ENCODE measurements around the gene NR1H2.
"Not testable (repeated sequence)": the region's sequence is repeated elsewhere in the genome, so short reads cannot be mapped to it uniquely, and the experiment has no call there.

The NR1H2 gene

DNA sequence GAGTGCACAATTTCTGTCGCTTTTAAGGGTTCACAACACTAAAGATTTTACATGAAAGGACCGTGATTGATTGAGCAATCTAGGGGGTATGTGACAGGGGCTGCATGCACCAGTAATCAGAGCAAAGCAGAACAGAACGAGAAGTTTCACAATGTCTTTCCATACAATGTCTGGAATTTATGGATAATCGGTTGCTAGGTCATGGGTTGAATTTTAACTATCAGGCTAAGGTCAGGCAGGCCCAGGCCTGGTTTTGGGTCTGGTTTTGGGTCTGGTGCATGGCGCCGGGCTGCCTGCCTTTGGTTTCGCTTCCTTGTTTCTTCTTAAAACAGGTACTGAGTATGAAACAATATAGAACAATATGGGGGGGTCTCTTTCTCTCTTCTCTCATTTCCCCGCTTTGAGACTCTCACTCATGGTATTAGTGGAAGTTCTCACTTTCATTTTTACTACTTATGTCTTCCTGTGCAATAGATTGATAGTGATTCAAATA lies 29.1 kb upstream of the NR1H2 start:
- not testable (repeated sequence) for FAIRE-seq

DNA sequence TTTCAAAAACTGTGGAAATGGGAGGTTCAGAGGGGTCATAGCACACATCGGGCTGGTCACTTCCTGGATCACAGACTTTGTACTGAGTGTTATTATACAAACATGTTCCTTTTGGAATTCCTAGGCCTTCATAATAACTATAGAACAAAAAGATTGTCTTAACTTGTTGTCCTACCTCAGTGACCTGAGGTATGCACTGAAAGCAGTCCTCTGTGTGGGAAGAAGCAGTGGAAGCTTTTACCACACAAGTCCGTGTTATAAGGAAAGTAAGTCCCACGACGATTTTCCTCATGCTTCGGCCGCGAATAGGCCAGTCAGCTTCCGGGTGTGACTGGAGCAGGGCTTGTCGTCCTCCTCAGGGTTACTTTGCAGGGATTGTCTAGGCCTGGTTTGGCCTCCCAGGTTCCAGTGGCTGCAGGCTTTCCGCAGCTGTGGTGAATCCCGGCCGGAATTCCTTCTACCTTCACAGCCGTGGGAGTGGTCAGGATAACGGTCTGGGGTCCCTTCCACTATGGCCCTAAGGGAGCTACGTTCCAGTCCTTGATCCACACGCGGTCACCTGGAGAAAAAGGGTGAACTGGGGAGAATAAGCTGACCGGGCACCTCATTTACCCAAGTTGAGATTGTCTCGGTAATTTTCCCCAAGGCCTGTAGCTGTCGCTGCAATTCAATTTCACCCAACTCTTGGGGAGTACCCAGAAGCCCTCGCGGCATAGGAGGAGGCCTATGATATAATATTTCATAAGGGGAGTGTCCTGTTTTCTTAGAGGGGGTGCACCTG lies 26.8 kb upstream of the NR1H2 start:
- FAIRE-seq, result no peak

DNA sequence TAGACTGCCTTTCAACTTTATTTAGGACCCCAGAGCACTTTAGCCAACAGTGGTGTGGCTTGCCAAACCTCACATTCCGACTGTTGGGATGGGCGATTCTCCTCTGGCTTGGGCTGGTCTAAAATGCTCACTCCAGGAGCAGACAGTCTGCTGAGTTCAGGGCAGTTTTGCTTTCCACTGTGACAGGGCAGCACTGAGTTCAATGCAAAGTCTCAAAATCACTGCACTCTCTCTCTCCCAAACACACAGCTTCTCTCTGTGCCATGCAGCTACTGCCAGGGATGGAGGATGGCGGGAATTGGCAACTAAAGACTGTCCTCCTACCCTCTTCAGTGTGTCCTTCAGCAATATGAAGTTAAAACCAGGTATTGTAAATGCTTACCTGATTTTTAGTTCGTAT lies 24.0 kb upstream of the NR1H2 start:
- no peak for FAIRE-seq

DNA sequence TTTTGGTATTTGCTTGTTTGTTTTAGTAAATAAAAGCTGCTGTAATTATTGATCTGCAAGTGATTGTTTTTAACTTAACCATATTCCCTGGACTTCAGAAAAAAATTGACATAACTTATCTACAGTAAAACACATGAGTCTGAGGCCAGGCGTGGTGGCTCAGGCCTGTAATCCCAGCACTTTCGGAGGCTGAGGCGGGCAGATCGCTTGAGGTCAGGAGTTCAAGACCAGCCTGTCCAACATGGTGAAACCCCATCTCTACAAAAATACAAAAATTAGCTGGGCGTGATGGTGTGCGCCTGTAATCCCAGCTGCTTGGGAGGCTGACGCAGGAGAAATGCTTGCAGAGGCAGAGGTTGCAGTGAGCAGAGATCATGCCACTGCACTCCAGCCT lies 22.8 kb upstream of the NR1H2 start:
- FAIRE-seq, result not testable (repeated sequence)

DNA sequence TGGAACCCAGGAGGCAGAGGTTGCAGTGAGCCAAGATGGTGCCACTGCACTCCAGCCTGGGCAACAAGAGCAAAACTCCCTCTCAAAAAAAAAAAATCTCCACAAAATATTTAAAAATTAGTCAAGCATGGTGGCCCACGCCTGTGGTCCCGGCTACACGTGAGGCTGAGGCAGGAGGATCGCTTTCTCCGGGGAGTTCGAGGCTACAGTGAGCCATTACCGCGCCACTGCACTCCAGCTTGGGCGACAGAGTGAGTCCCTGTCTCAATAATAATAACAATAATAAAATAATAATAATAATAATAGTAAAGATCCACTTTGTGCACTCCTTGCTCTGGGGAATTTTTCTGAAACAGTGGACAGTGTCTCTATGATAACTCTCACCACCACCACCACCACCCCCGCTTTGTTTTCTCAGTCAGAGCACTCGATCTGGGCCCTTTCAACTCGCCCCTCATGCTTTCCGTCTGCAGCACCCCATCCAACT lies 19.5 kb upstream of the NR1H2 start:
- no peak for FAIRE-seq

DNA sequence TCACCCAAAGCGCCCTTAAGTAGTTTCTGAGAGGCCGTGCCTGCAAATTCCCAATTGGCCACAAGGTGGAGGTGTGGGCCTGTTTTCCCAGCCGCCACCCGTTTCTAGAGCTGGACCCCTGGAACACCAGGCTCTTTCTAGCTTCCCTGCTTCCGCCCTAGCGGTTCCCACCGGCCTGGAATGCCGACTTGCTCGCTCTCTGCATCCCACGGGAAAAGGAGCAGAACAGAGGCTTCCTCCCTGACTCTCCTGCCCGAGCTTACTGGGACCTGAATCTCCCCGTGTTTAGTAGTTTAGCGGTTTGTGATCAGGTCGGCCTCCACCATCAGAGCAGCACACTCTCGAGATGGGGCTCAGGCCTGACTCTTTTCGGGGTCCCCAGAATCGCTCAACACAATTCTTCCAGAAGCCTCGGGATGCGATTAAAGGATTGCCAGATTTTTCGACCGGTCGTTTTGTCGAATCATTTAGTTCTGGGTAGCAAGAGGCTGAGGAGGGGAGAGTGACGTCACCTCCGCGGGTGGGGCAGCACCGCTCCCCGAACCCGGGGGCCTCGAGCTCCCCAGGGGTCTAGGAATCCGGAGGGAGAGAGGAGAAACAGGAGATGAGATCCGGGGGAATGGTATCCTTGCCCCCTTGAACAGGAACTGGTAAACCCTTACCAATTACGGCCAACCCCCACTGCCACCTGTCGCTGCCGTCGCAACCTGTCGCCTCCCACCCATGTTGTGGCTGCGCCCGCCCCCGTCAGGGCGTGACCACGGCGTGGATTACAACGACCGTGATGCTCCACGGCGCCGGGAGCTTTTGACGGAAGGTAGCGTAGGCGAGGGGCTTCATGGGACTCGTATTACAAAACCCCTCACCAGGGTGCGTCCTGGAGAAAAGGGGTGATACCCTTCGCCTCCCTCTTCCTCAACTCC lies 18.8 kb upstream of the NR1H2 start:
- FAIRE-seq, result no peak

DNA sequence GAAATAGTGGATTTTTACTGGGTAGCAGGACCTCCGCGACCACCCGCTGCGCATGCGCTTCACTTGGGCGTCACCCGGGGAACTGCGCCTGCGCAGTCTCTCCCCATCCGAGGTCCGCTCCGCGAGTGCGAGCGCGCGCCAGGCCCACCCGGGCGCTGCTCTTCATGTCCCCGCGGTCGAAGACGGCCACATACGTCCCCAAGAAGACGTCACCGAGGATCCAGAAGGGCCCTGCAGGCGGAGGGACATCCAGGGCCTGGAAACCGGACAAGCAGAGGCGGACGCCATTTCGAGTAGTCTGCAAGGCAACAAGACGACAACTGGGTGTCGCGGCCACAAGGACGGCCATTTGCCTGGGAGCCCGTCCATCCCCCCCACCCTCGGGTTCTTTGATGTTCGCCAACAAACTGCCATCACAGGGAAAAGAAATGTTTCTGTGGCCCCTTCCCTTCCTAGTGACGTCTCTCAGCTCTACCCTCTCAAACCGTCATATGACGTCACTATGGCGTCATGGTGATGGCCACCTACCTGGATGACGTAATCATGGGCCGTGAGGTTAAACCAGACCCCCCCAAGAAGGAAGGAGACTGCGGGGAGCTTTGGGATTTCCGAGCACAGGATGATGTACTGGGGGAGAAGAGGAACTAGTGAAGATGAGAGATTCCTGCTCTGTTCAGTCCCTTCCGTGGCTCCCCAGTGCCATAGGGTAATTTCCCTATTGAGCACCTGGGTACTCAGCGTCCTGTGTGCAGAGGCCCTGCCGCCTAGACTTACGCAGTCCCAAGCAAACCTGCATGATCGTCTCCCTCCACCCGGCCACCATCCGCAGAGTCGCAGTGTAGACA lies 17.6 kb upstream of the NR1H2 start:
- FAIRE-seq, result no peak

DNA sequence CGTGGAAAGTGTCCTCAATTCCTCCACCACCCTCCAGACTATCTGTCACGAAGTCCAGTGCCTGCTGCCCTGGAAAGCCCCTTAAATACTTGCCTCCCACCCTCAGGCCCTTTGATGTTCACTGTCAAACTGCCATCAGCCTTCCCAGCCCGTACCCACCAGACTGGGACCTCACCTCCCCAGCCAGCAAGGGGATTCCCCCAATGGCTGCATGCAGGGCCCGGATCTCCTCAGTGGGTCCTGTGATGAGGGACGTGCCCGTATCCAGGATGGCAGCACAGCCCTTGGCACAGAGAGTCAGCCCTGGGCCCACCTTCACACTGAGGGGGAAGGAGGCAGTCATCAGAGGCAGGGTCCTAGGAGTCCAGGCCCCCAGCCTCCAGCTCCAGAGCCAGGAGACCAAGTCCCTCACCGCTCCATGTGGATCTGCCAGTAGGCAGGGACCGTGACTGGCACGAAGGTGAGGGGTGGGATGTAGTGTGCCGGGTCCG lies 16.9 kb upstream of the NR1H2 start:
- FAIRE-seq, result no peak

DNA sequence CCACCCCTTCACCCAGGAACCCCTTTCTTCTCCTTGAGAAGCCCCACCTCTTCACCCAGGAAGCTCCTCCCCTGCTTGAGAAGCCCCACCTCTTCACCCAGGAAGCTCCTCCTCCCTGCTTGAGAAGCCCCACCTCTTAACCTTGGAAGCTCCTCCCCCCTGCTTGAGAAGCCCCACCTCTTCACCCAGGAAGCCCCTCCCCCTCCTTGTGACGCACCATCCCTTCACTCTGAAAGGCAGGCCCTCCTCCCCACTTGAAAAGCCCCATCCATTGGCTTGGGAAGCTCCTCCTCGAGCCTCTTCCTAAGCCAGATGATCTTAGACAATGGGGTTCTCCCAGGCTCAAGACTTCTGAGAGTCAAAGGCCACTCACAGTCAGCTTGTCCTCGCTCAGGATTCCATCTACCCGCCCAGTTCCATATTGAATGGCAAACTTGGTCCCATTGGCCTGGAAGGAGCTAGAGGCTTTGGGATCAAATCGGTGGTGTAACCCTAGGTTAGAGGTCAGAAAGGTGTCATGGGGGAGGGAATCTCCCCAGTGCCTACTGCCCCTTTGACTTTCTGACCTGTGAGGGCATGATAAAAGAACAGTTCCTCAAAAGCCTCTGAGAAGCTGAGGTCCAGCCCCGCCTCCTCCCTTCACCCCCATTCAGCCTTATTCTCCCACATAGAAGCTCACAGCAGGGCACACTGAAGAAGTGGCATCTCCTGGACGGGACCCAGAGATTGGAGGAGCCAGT lies 14.8 kb upstream of the NR1H2 start:
- FAIRE-seq, result no peak

DNA sequence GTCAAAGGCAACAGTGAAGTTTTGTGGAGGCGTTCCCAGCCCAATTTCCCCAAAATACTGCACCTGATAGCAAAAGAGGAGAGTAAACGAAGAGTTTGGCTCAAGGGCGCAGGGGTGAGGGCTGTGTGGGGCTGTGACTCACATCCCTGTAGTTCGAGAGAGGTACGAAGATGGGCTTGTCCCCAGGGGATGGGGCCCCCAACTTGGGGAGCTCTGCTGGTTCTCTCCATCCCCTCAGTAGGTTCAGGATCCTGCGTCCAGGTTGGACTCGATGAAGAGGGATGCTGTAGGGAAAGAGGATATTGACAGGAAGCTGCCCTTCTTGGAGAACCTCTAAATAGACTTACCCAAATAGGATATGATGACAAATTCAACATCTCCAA lies 14.2 kb upstream of the NR1H2 start:
- no peak for FAIRE-seq

DNA sequence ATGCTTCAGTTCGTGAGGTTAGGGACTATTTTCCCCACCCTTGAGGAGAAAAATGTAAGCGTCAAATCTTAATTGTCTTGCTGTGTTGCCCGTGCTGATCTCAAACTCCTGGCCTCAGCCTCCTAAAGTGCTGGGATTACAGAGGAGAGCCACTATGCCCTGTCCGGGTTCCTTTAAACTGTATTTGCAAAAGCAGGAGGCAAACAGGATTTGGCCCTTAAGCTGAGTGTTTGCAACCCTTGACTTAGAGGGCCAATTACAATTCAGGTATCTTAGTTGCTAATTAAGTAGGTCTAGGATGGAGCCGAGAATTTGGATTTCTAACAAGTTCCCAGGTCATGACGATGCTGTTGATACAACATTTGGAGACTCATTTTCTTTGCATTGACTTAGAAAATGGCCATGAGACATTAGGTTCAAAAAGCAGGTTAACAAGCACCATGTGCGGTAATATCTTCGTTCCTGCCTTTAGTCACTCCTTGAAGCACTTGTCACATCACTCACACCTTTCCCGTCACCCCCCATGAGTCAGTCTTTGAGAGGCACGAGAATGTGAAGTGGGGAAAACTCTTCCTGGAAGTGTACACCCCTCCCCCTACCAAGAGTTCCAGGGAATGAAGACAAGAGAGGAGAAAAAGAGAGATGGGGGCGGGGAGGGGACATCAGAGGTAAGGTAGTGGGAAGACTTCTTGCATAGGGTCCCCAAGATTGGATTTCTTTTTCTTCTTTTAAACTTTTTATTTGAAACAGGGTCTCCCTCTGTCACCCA lies 13.4 kb upstream of the NR1H2 start:
- no peak for FAIRE-seq

DNA sequence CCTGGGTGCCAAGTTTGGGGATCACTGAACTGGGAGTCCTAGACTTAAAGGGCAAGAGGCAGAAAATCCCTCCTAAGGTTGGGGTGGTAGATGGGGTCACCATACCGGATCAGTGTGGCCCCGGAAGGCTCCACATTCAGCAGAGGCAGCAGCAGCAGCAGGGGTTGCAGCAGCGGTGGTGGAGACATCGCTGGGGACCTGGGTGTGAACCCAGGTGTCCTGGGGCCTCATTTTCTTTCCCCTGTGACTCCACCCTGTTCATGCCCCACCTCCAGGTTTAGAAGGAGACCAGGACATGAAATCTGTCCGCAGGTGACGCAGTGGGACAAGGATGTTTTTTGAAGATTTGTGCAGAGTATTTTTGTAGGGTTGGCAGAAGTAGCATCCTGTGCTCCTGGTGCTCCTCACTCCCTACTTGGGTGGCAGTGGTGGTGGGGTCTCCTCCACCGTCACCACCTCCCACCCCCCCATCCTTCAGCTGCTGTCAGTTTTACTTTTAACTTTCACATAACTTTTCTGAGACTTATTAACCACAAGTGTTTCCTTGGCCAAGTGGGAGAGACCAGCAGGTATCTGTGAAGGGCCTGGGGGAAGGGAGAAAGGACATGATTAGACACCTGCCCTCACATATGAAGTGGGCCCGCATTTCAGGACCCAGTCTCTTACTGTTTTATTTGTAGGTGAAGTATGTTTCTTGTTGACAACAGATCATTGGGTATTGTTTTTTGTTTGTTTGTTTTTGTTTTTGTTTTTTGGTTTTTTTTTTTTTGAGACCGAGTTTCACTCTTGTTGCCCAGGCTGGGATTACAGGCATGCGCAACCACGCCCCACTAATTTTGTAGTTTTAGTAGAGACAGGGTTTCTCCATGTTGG lies 10.6 kb upstream of the NR1H2 start, which contains the start of gene NAPSA:
NAPSA (minus strand) TSS at position 206 of the 873 bp plus-strand sequence; CDS start at position 188, 18 bp downstream.
- FAIRE-seq, result no peak

DNA sequence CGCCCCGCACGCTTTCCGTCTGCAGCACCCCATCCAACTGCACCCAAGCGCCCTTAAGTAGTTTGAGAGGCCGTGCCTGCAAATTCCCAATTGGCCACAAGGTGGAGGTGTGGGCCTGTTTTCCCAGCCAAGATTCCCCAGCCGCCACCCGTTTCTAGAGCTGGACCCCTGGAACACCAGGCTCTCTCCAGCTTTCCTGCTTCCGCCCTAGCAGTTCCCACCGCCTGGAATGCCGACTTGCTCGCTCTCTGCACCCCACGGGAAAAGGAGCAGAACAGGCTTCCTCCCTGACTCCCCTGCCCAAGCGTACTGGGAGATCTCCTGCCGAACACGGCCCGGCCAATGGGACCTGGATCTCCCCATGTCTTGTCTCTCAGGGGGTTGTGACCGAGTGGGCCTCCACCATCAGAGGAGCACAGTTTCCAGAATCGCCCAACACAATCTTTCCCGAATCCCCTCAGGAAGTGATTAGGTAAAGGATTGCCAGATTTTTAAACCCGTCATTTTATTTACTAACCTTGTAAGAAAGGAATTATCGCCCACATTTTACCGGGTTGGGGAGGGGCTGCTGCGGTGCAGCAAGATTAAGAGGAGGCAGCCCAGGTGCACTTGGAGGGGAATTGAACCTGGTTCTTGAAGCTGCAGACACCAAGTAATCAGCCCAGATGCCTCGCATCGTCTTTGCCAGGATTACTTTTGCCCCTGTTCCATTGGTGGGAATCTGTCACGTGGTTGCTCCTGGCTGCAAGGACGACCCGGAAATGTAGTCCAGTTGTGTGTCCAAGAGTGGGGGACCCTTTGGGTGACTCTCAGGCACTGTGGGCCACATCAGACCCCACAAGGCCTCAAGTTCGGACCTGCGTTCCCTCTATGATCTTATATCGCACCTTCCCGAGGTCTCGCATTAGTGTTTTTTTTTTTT lies 7.3 kb upstream of the NR1H2 start:
- FAIRE-seq, result no peak

DNA sequence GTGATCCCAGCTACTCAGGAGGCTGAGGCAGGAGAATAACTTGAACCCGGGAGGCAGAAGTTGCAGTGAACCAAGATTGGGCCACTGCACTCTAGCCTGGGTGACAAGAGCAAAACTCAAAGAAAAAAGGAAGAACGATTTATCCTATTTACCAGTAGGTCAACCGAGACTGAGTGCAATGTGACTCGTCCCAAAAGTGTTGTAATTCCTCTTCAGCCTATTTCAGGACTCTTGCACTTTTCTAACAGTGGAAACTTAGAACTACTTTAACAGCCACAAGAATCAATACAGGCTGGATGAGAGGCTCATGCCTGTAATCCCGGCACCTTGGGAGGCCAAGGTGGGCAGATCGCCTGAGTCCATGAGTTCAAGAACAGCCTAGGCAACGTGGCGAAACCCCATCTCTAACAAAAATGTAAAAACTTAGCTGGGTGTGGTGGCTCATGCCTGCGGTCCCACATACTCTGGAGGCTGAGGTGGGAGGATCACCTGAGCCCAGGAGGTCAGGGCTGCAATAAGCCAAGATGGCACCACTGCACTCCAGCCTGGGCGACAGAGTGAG lies 4.3 kb upstream of the NR1H2 start:
- FAIRE-seq, result no peak

DNA sequence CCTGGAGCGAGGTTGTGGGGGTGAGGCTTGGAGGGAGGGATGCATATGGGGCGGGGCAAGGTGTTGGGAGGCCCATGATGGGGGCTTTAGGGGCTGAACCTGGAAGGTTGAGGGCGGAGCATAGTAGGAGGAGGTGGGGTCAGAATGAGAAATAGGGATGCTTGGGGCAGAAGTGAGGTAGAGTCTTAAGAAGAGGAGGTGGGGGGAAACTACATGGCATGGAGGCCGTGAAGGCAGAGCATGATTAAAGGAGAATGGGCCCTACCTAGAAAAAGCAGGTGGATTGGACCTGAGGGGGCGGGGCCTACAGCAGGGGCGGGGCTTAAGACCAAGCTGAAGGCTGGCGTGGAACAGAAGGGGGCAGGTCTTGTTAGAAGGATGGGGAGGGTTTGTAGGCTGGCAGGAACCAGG lies 799 bp downstream of the NR1H2 start:
- FAIRE-seq, result no peak

DNA sequence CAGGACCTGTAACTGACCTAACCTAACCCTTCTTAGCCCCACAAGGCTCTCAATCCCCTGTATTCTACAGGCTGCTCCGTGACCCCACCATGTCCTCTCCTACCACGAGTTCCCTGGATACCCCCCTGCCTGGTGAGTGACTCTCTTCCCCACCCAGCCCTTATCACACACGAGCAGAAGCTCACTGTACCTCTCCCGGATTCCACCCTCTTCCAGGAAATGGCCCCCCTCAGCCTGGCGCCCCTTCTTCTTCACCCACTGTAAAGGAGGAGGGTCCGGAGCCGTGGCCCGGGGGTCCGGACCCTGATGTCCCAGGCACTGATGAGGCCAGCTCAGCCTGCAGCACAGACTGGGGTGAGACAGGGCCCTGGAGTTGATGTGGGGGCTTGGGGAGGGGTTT lies 1.3 kb downstream of the NR1H2 start:
- no peak for FAIRE-seq

DNA sequence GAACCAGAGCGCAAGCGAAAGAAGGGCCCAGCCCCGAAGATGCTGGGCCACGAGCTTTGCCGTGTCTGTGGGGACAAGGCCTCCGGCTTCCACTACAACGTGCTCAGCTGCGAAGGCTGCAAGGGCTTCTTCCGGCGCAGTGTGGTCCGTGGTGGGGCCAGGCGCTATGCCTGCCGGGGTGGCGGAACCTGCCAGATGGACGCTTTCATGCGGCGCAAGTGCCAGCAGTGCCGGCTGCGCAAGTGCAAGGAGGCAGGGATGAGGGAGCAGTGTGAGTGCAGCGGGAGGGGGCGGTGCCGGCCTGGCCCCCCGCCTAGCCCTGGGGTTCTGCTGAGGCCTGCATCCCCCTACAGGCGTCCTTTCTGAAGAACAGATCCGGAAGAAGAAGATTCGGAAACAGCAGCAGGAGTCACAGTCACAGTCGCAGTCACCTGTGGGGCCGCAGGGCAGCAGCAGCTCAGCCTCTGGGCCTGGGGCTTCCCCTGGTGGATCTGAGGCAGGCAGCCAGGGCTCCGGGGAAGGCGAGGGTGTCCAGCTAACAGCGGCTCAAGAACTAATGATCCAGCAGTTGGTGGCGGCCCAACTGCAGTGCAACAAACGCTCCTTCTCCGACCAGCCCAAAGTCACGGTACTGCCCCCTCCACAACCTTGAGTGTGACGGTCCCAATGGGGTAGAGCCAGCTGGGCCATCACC lies 2.1 kb downstream of the NR1H2 start:
- no peak for FAIRE-seq

DNA sequence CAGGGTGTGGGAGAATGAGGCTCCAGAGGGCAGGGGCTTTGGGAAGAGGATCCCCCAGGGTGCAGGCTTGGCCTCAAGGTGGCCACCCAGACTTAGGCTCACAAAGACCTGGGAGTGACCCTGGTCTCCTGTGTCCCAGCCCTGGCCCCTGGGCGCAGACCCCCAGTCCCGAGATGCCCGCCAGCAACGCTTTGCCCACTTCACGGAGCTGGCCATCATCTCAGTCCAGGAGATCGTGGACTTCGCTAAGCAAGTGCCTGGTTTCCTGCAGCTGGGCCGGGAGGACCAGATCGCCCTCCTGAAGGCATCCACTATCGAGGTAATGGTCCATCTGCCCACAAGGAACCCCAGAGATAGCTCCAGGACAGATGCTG lies 2.6 kb downstream of the NR1H2 start:
- FAIRE-seq, result no peak
